MCF 10A (cell line): ENCODE data around the gene SLC18A3. TPM values are rescaled to one million over a fixed set of nuclear protein-coding genes. Genes with fewer than 3 reads are reported as not detected.

Source experiments
- BruUV-seq: library from RNA; stranded (reverse); fragments of 400-500 nt; replicated peaks from 2 replicates; lab custom pipeline; 2021; lab: Mats Ljungman, UMichigan
- CTCF ChIA-PET: fragments of 300-600 bp; sonication (Branson Sonifier 250); formaldehyde crosslinking; extraction: SDS; loops from one replicate; lab custom pipeline; 2021; ENCODE audit warnings: antibody characterized with exemption, inconsistent platforms; lab: Yijun Ruan, JAX
- POLR2A ChIA-PET: fragments of 300-600, 350-650 bp; sonication (Branson Sonifier 250); formaldehyde crosslinking; extraction: SDS; loops from one replicate; lab custom pipeline; 2020; ENCODE audit warnings: antibody characterized with exemption, inconsistent platforms; lab: Yijun Ruan, JAX
- DNase-seq: peaks from one replicate; pipeline ENCODE4 v3.0.0-alpha.2; 2018; ENCODE audit not compliant: unreplicated experiment
- H3K27ac Mint-ChIP-seq: one replicate; pipeline ENCODE4 v1.8.0; 2022; ENCODE audit warnings: mild to moderate bottlenecking, low read depth, mixed read lengths; ENCODE audit not compliant: unreplicated experiment
- H3K27me3 Mint-ChIP-seq: one replicate; pipeline ENCODE4 v1.8.0; 2022; ENCODE audit warnings: mixed read lengths; ENCODE audit not compliant: insufficient read depth, unreplicated experiment
- H3K36me3 Mint-ChIP-seq: one replicate; pipeline ENCODE4 v1.8.0; 2022; ENCODE audit warnings: mild to moderate bottlenecking, moderate library complexity, mixed read lengths; ENCODE audit not compliant: insufficient read depth, unreplicated experiment
- H3K4me1 Mint-ChIP-seq: one replicate; pipeline ENCODE4 v1.8.0; 2022; ENCODE audit warnings: mixed read lengths; ENCODE audit not compliant: insufficient read depth, unreplicated experiment
- H3K4me3 Mint-ChIP-seq: one replicate; pipeline ENCODE4 v1.8.0; 2022; ENCODE audit warnings: mild to moderate bottlenecking, moderate library complexity, mixed read lengths; ENCODE audit not compliant: unreplicated experiment
- H3K9me3 Mint-ChIP-seq: one replicate; pipeline ENCODE4 v1.8.0; 2022; ENCODE audit warnings: mixed read lengths; ENCODE audit not compliant: unreplicated experiment
- CTCF ChIP-seq: fragments of 200-600 bp; IDR thresholded peaks from one replicate; pipeline ENCODE4 v1.8.0; 2022; ENCODE audit warnings: antibody characterized with exemption, mild to moderate bottlenecking; ENCODE audit not compliant: unreplicated experiment
- intact Hi-C: fragments of 100-400 bp; cut with micrococcal nuclease; formaldehyde crosslinking; loops from 2 replicates; pipeline ENCODE4 v1.14.1; 2022
- total RNA-seq: library from RNA; stranded (reverse); gene quantifications from 2 replicates; pipeline ENCODE4 v1.2.3, GENCODE V29; 2022

Gene SLC18A3
- total RNA-seq, 1 experiment from 2014 or later = not detected

- no peak overlapping the region for H3K4me3 Mint-ChIP-seq
- CTCF ChIA-PET = interaction anchor here (0.6 to 1.5 kb wide), 2 partner anchors 59 to 373 kb away, joined by 4 to 5 read pairs; no protein-coding TSS in a partner anchor
- TF ChIP-seq CTCF = no peak
- POLR2A ChIA-PET = interaction anchor here (0.6 kb wide), 1 partner anchor 22 kb away, joined by 3 read pairs; no protein-coding TSS in a partner anchor
- H3K9me3 Mint-ChIP-seq = no peaks in the 10 kb centered on the region
- no peak for DNase-seq
- no peaks in the 10 kb centered on the region for H3K36me3 Mint-ChIP-seq
- H3K27ac Mint-ChIP-seq = no peak overlapping the region
- no peaks in the 10 kb centered on the region for H3K27me3 Mint-ChIP-seq
- peaks cover 6% of the 10 kb centered on the region for H3K4me1 Mint-ChIP-seq
- intact Hi-C loops = no loop called here
- BruUV-seq = no TSS peak
Measured at GRCh38 chr10:49652421-49653272, 42.5 kb downstream of the SLC18A3 start.

- POLR2A ChIA-PET = no interaction called here
- no peak overlapping the region for H3K4me3 Mint-ChIP-seq
- CTCF ChIA-PET = interaction anchor here (0.6 kb wide), 1 partner anchor 373 kb away, joined by 4 read pairs; no protein-coding TSS in a partner anchor
- intact Hi-C loops = no loop called here
- H3K36me3 Mint-ChIP-seq = no peaks in the 10 kb centered on the region
- no TSS peak for BruUV-seq
- DNase-seq = no peak
- H3K27ac Mint-ChIP-seq = no peak overlapping the region
- H3K4me1 Mint-ChIP-seq = peaks cover 6% of the 10 kb centered on the region
- H3K9me3 Mint-ChIP-seq = no peaks in the 10 kb centered on the region
- H3K27me3 Mint-ChIP-seq = no peaks in the 10 kb centered on the region
- TF ChIP-seq CTCF = no peak
Measured at GRCh38 chr10:49653273-49653929, 43.3 kb downstream of the SLC18A3 start.

- H3K27ac Mint-ChIP-seq = no peak overlapping the region
- H3K9me3 Mint-ChIP-seq = peaks cover 7% of the 10 kb centered on the region
- TF ChIP-seq CTCF = no peak
- no peaks in the 10 kb centered on the region for H3K36me3 Mint-ChIP-seq
- POLR2A ChIA-PET = no interaction called here
- no peaks in the 10 kb centered on the region for H3K27me3 Mint-ChIP-seq
- intact Hi-C loops = no loop called here
- no peak for DNase-seq
- CTCF ChIA-PET = no interaction called here
- BruUV-seq = no TSS peak
- H3K4me1 Mint-ChIP-seq = peaks cover 6% of the 10 kb centered on the region
- H3K4me3 Mint-ChIP-seq = no peak overlapping the region
Measured at GRCh38 chr10:49654036-49654693, 44.1 kb downstream of the SLC18A3 start.

- H3K4me1 Mint-ChIP-seq = peaks cover 6% of the 10 kb centered on the region
- CTCF ChIA-PET = no interaction called here
- BruUV-seq = no TSS peak
Measured at GRCh38 chr10:49655099-49655498, 45.0 kb downstream of the SLC18A3 start.

More at GRCh38 chr10:49655099-49655498, 45.0 kb downstream of the SLC18A3 start:
- Mint-ChIP-seq H3K36me3 (no peaks in the 10 kb centered on the region), H3K27me3 (no peaks in the 10 kb centered on the region), H3K4me3 (no peak overlapping the region), H3K27ac (no peak overlapping the region), H3K9me3 (peaks cover 10% of the 10 kb centered on the region)
- no peak for DNase-seq
- POLR2A ChIA-PET = no interaction called here
- no peak for TF ChIP-seq CTCF
- intact Hi-C loops = no loop called here
